ENCODE measurements around the gene RBM38. TPM values are rescaled to one million over a fixed set of nuclear protein-coding genes. Genes with fewer than 3 reads are reported as not detected.
A peak's percentile ranks its signal among the peaks of the same experiment; 100 is the strongest.

Gene RBM38
- total and polyA plus RNA-seq, 2 of the 13 experiments (the other 11 are each of a cell fraction or from before 2014, with no cell fraction given) = 24.2 to 34.2 TPM

- TF ChIP-seq HNF4G (IDR thresholded peaks at IDR 0.05; ENCODE audit: borderline replicate concordance, low read depth, low read length) (peak; percentile 77), HNF4G (CRISPR knock-in tag; IDR thresholded peaks at IDR 0.05; ENCODE audit: borderline replicate concordance, low read depth) (peak; percentile 60), DNMT3B (CRISPR knock-in tag; conservative IDR thresholded peaks at IDR 0.05) (no peak), ZNF550 (CRISPR knock-in tag; IDR thresholded peaks at IDR 0.05; ENCODE audit: borderline replicate concordance) (no peak), PITX1 (CRISPR knock-in tag; IDR thresholded peaks at IDR 0.05) (no peak), ZNF432 (CRISPR knock-in tag; IDR thresholded peaks at IDR 0.05; ENCODE audit: borderline replicate concordance) (no peak), EED (CRISPR knock-in tag; IDR thresholded peaks at IDR 0.05) (no peak), GTF2F1 (IDR thresholded peaks at IDR 0.05; ENCODE audit: low read length) (no peak; the same call in 1 of the 2 replicates), ZC3H4 (CRISPR knock-in tag; IDR thresholded peaks at IDR 0.05; ENCODE audit: borderline replicate concordance) (no peak), THAP9 (CRISPR knock-in tag; IDR thresholded peaks at IDR 0.05; ENCODE audit: borderline replicate concordance) (no peak), ZNF101 (CRISPR knock-in tag; IDR thresholded peaks at IDR 0.05; ENCODE audit: borderline replicate concordance, low read depth) (no peak), SYNCRIP (IDR thresholded peaks at IDR 0.05; ENCODE audit: insufficient read depth, low read depth, low read length) (no peak), PAWR (CRISPR knock-in tag; IDR thresholded peaks at IDR 0.05; ENCODE audit: borderline replicate concordance) (no peak), IRX3 (CRISPR knock-in tag; IDR thresholded peaks at IDR 0.05; ENCODE audit: borderline replicate concordance, low read depth) (no peak), ZBTB46 (CRISPR knock-in tag; IDR thresholded peaks at IDR 0.05; ENCODE audit: borderline replicate concordance) (no peak), ZNF567 (CRISPR knock-in tag; IDR thresholded peaks at IDR 0.05; ENCODE audit: borderline replicate concordance) (no peak), CHCHD3 (CRISPR knock-in tag; IDR thresholded peaks at IDR 0.05) (no peak), FOXK2 (IDR thresholded peaks at IDR 0.05) (no peak), XBP1 (CRISPR knock-in tag; IDR thresholded peaks at IDR 0.05) (no peak), ZNF235 (CRISPR knock-in tag; IDR thresholded peaks at IDR 0.05; ENCODE audit: borderline replicate concordance) (no peak)
- TF ChIP-seq, protein P1, sequence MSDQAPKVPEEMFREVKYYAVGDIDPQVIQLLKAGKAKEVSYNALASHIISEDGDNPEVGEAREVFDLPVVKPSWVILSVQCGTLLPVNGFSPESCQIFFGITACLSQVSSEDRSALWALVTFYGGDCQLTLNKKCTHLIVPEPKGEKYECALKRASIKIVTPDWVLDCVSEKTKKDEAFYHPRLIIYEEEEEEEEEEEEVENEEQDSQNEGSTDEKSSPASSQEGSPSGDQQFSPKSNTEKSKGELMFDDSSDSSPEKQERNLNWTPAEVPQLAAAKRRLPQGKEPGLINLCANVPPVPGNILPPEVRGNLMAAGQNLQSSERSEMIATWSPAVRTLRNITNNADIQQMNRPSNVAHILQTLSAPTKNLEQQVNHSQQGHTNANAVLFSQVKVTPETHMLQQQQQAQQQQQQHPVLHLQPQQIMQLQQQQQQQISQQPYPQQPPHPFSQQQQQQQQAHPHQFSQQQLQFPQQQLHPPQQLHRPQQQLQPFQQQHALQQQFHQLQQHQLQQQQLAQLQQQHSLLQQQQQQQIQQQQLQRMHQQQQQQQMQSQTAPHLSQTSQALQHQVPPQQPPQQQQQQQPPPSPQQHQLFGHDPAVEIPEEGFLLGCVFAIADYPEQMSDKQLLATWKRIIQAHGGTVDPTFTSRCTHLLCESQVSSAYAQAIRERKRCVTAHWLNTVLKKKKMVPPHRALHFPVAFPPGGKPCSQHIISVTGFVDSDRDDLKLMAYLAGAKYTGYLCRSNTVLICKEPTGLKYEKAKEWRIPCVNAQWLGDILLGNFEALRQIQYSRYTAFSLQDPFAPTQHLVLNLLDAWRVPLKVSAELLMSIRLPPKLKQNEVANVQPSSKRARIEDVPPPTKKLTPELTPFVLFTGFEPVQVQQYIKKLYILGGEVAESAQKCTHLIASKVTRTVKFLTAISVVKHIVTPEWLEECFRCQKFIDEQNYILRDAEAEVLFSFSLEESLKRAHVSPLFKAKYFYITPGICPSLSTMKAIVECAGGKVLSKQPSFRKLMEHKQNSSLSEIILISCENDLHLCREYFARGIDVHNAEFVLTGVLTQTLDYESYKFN (CRISPR knock-in tag; conservative IDR thresholded peaks at IDR 0.05) = peak; percentile 74
Measured at GRCh38 chr20:57428324-57429158, 37.3 kb downstream of the RBM38 start (continued).
